SJSA1 (cell line): ENCODE measurements around the gene GNG12. TPM values are rescaled to one million over a fixed set of nuclear protein-coding genes. Genes with fewer than 3 reads are reported as not detected.

Experiments used
- DNase-seq, 2 experiments: peaks; one replicate each; pipeline ENCODE4 v3.0.0-alpha.2; 2015 to 2020; ENCODE audit warnings: low spot score in 2 of 2, low read depth in 1 of 2
- H3K27ac ChIP-seq: fragments of 250-450 bp; sonication (Bioruptor Pico); 2 replicates; pipeline ENCODE4 v1.5.1; 2020; ENCODE audit warnings: mild to moderate bottlenecking, moderate library complexity
- H3K27me3 ChIP-seq: fragments of 250-450 bp; sonication (Bioruptor Pico); replicated peaks from 2 replicates; pipeline ENCODE4 v1.5.1; 2020; ENCODE audit warnings: mild to moderate bottlenecking, moderate library complexity
- H3K36me3 ChIP-seq: fragments of 250-450 bp; sonication (Bioruptor Pico); 2 replicates; pipeline ENCODE4 v1.5.1; 2020; ENCODE audit warnings: mild to moderate bottlenecking
- H3K4me1 ChIP-seq: fragments of 250-450 bp; sonication (Bioruptor Pico); replicated peaks from 2 replicates; pipeline ENCODE4 v1.6.1; 2021; ENCODE audit warnings: mild to moderate bottlenecking
- H3K4me3 ChIP-seq: fragments of 250-450 bp; sonication (Bioruptor Pico); 2 replicates; pipeline ENCODE4 v1.5.1; 2020; ENCODE audit warnings: mild to moderate bottlenecking
- H3K9me3 ChIP-seq: fragments of 250-450 bp; sonication (Bioruptor Pico); replicated peaks from 2 replicates; pipeline ENCODE4 v1.5.1; 2020; ENCODE audit warnings: mild to moderate bottlenecking
- total RNA-seq: library from RNA; depleted of rRNA; stranded (reverse); fragments of >200 nt; shearing (Covaris generic); gene quantifications from 2 replicates; pipeline ENCODE4 v1.2.3, GENCODE V29; 2014

GNG12 gene
- total RNA-seq, 1 experiment from 2014 or later, result 330 TPM

DNA sequence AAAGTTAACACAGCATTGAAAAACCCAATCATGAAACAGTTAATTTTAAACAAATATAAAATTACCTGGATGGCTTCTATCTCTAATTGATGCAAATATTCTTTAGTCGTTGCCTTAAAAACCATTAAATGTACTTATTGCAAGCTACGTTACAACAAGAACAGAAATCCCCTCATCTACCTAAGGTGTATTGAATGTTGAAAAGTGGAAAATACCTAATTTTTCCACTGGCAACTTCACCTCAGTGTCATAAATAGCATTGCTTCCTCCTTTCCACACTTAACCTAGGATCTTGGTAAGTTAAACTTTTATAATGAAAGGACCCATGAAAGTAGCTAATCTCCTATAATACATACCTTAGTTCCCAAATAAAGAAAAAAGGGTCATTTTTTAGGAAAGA lies 142.9 kb downstream of the GNG12 start:
- Histone ChIP-seq H3K27ac (no peak overlapping the region), H3K4me1 (peaks cover 19% of the 10 kb centered on the region), H3K9me3 (0 out of 2 replicates have a peak, but pooled peaks cover 3% of the 10 kb centered on the region), H3K4me3 (no peak overlapping the region), H3K27me3 (no peaks in the 10 kb centered on the region), H3K36me3 (peaks cover 55% of the 10 kb centered on the region)
- no peak for DNase-seq

GRCh38 chr1:67690018-67690363 lies 143.3 kb downstream of the GNG12 start:
- H3K27ac ChIP-seq, result no peak overlapping the region

DNA sequence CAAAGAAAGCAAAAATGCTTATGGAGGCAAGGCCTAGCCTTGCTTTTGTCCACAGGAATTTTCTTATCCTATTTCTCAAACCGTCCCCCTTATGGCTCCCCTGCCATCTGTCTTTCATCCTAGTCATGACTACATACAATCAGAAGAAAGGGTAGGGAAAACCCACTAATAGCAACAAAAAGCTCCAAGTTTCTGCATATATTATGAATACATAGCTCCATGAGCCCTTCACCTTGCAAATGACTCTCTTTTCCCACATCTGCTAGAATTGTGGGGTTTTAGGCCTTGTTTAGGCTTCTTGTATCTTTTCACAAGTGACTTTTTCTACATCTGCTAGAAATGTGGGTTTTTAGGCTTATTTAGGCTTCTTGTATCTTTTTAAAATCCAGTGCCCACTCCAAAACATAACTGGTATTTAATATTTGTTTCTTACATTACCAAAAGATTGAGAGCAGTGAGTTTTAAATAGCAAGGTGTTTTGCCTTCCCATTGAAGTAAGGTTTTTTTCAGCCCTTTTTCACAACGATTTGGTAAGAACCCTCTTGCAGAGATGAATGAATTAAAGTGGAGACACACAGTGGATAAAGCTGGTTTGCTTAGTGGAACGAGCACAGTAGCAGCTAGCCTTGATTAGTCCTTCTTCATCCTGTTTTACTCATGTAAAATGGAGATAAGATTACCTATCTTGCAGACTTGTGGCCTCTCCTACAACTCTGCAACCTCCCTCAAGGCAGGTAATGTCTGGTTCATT lies 143.8 kb downstream of the GNG12 start:
- no peak for DNase-seq

More at GRCh38 chr1:67690018-67690363, 143.3 kb downstream of the GNG12 start:
- Histone ChIP-seq H3K4me3 (no peak overlapping the region), H3K4me1 (peaks cover 19% of the 10 kb centered on the region), H3K9me3 (0 out of 2 replicates have a peak, but pooled peaks cover 3% of the 10 kb centered on the region), H3K36me3 (peaks cover 58% of the 10 kb centered on the region), H3K27me3 (no peaks in the 10 kb centered on the region)
- no peak for DNase-seq

GRCh38 chr1:67688526-67689219 lies 144.6 kb downstream of the GNG12 start:
- Histone ChIP-seq H3K27me3 (no peaks in the 10 kb centered on the region), H3K27ac (peak overlapping the region; percentile 80), H3K36me3 (peaks cover 58% of the 10 kb centered on the region), H3K4me1 (peaks cover 29% of the 10 kb centered on the region), H3K4me3 (no peak overlapping the region), H3K9me3 (0 out of 2 replicates have a peak, but pooled peaks cover 3% of the 10 kb centered on the region)
- DNase-seq, result no peak

More for the DNA sequence above, 143.8 kb downstream of the GNG12 start:
- Histone ChIP-seq H3K4me3 (no peak overlapping the region), H3K27ac (peak overlapping the region; percentile 80; the same call in 1 of the 2 replicates), H3K9me3 (0 out of 2 replicates have a peak, but pooled peaks cover 3% of the 10 kb centered on the region), H3K36me3 (peaks cover 58% of the 10 kb centered on the region), H3K27me3 (no peaks in the 10 kb centered on the region), H3K4me1 (peaks cover 21% of the 10 kb centered on the region)

DNA sequence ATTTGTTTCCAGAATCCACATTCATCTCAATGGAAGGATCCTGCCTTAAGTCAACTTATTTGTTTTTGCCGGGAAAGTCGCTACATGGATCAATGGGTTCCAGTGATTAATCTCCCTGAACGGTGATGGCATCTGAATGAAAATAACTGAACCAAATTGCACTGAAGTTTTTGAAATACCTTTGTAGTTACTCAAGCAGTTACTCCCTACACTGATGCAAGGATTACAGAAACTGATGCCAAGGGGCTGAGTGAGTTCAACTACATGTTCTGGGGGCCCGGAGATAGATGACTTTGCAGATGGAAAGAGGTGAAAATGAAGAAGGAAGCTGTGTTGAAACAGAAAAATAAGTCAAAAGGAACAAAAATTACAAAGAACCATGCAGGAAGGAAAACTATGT lies 145.6 kb downstream of the GNG12 start:
- H3K9me3 ChIP-seq, result 0 out of 2 replicates have a peak, but pooled peaks cover 3% of the 10 kb centered on the region
- peak; percentile 51 to 60 for DNase-seq
- H3K4me1 ChIP-seq, result peaks cover 38% of the 10 kb centered on the region
- H3K36me3 ChIP-seq, result peaks cover 58% of the 10 kb centered on the region
- H3K27me3 ChIP-seq, result no peaks in the 10 kb centered on the region
- peak overlapping the region; percentile 80 for H3K27ac ChIP-seq
- peak overlapping the region; percentile 91 for H3K4me3 ChIP-seq

GRCh38 chr1:67687198-67687545 lies 146.1 kb downstream of the GNG12 start:
- Histone ChIP-seq H3K27me3 (no peaks in the 10 kb centered on the region), H3K4me1 (peaks cover 38% of the 10 kb centered on the region), H3K27ac (peak overlapping the region; percentile 80), H3K4me3 (peak overlapping the region; percentile 91), H3K36me3 (peaks cover 58% of the 10 kb centered on the region), H3K9me3 (0 out of 2 replicates have a peak, but pooled peaks cover 3% of the 10 kb centered on the region)
- no peak for DNase-seq

DNA sequence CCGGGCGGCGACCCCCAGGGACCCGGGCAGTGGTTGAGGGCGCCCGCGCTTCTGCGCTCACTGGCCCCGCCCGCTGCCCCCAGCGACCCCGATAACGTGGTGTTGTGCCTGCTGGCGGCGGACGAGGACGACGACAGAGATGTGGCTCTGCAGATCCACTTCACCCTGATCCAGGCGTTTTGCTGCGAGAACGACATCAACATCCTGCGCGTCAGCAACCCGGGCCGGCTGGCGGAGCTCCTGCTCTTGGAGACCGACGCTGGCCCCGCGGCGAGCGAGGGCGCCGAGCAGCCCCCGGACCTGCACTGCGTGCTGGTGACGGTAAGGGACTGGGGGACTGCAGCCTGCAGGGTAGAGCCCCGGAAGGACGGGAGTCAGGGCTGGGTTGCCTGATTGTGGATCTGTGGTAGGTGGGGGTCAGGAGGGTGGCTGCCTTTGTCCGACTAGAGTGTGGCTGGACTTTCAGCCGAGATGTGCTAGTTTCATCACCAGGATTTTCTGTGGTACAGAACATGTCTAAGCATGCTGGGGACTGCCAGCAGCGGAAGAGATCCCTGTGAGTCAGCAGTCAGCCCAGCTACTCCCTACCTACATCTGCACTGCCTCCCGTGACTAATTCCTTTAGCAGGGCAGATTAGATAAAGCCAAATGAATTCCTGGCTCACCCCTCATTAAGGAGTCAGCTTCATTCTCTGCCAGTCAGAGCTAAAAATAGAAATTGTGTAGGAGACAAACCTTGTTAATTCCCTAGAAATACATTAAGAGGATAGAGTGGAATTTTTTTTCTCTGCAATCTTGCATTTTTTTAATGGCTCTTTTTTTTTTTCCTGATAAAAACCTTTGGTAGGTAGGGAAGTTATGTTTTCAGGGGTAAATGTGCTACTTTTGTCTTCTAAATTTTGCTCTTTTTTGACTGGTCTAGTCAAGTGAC lies 146.7 kb downstream of the GNG12 start:
- DNase-seq, result peak; percentile 88 to 93
- H3K36me3 ChIP-seq, result peaks cover 58% of the 10 kb centered on the region
- peak overlapping the region; percentile 80 for H3K27ac ChIP-seq
- no peaks in the 10 kb centered on the region for H3K27me3 ChIP-seq
- peak overlapping the region; percentile 91 for H3K4me3 ChIP-seq
- 0 out of 2 replicates have a peak, but pooled peaks cover 3% of the 10 kb centered on the region for H3K9me3 ChIP-seq
- peaks cover 43% of the 10 kb centered on the region for H3K4me1 ChIP-seq

GRCh38 chr1:67685558-67686266 lies 147.6 kb downstream of the GNG12 start:
- no peaks in the 10 kb centered on the region for H3K27me3 ChIP-seq
- peaks cover 43% of the 10 kb centered on the region for H3K4me1 ChIP-seq
- peak overlapping the region; percentile 80 for H3K27ac ChIP-seq
- H3K36me3 ChIP-seq, result peaks cover 55% of the 10 kb centered on the region
- H3K9me3 ChIP-seq, result 0 out of 2 replicates have a peak, but pooled peaks cover 3% of the 10 kb centered on the region
- DNase-seq, result peak; percentile 41 to 52
- peak overlapping the region; percentile 91 for H3K4me3 ChIP-seq

DNA sequence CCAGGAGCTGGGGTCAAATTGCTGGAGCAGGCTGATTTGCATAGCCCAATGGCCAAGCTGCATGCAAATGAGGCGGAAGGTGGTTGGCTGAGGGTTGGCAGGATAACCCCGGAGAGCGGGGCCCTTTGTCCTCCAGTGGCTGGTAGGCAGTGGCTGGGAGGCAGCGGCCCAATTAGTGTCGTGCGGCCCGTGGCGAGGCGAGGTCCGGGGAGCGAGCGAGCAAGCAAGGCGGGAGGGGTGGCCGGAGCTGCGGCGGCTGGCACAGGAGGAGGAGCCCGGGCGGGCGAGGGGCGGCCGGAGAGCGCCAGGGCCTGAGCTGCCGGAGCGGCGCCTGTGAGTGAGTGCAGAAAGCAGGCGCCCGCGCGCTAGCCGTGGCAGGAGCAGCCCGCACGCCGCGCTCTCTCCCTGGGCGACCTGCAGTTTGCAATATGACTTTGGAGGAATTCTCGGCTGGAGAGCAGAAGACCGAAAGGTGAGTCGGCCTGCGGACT lies 148.2 kb downstream of the GNG12 start, which contains the start of gene GADD45A:
Gene GADD45A, plus strand, starts transcription at position 135 of the 491 bp plus-strand sequence. Its CDS starts 294 bp downstream, at position 429.
- peak within 1 kb of the TSS; percentile 91 for H3K4me3 ChIP-seq
- H3K4me1 ChIP-seq, result peaks cover 43% of the 10 kb centered on the region
- 0 out of 2 replicates have a peak, but pooled peaks cover 3% of the 10 kb centered on the region for H3K9me3 ChIP-seq
- H3K36me3 ChIP-seq, result peaks cover 50% of the 10 kb centered on the region
- H3K27ac ChIP-seq, result peak within 1 kb of the TSS; percentile 80
- H3K27me3 ChIP-seq, result no peaks in the 10 kb centered on the region
- DNase-seq, result peak; percentile 97 to 99

GRCh38 chr1:67684526-67685066 lies 148.7 kb downstream of the GNG12 start:
- peak overlapping the region; percentile 79 for H3K27ac ChIP-seq
- H3K4me1 ChIP-seq, result peaks cover 43% of the 10 kb centered on the region
- DNase-seq, result no peak
- H3K27me3 ChIP-seq, result no peaks in the 10 kb centered on the region
- 0 out of 2 replicates have a peak, but pooled peaks cover 3% of the 10 kb centered on the region for H3K9me3 ChIP-seq
- peaks cover 45% of the 10 kb centered on the region for H3K36me3 ChIP-seq
- peak overlapping the region; percentile 91 for H3K4me3 ChIP-seq

- H3K9me3 ChIP-seq, result 0 out of 2 replicates have a peak, but pooled peaks cover 3% of the 10 kb centered on the region
- DNase-seq, result peak in 1 of 2 experiments; percentile 40
- H3K4me3 ChIP-seq, result peak overlapping the region; percentile 91
- peaks cover 41% of the 10 kb centered on the region for H3K4me1 ChIP-seq
- peaks cover 39% of the 10 kb centered on the region for H3K36me3 ChIP-seq
- H3K27ac ChIP-seq, result peak overlapping the region; percentile 79
- no peaks in the 10 kb centered on the region for H3K27me3 ChIP-seq
These were observed 149.3 kb downstream of the GNG12 start for GRCh38 chr1:67683766-67684525.

DNA sequence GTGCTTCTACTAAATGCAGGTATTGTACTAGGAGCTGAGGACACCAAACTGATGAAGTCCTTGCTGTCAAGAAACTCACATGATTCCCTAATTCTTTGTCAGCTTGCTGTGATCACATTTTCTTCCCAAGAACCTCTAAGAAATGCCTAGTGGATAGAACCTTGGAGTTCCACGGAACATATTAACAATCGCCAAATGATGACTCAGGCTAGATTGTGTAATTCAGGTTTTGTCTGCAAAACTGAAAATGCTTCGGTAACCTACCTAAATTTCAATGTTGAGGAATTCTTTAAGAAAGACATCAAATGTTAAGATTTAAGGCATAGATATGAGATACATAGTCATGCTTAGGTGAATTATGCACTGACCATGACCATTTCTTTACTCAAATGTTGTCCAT lies 150.0 kb downstream of the GNG12 start:
- peak overlapping the region; percentile 79 for H3K27ac ChIP-seq
- H3K9me3 ChIP-seq, result 0 out of 2 replicates have a peak, but pooled peaks cover 3% of the 10 kb centered on the region
- H3K36me3 ChIP-seq, result peaks cover 32% of the 10 kb centered on the region
- DNase-seq, result no peak
- H3K27me3 ChIP-seq, result no peaks in the 10 kb centered on the region
- no peak overlapping the region for H3K4me3 ChIP-seq
- H3K4me1 ChIP-seq, result peaks cover 35% of the 10 kb centered on the region
